A204.1 (cell line): ENCODE measurements around the gene TSKU.

Experiments
- FAIRE-seq: peaks from 2 replicates; lab custom pipeline; 2012; peaks lifted over from hg19 to GRCh38; lab: Jason Lieb, UNC

The TSKU gene

DNA sequence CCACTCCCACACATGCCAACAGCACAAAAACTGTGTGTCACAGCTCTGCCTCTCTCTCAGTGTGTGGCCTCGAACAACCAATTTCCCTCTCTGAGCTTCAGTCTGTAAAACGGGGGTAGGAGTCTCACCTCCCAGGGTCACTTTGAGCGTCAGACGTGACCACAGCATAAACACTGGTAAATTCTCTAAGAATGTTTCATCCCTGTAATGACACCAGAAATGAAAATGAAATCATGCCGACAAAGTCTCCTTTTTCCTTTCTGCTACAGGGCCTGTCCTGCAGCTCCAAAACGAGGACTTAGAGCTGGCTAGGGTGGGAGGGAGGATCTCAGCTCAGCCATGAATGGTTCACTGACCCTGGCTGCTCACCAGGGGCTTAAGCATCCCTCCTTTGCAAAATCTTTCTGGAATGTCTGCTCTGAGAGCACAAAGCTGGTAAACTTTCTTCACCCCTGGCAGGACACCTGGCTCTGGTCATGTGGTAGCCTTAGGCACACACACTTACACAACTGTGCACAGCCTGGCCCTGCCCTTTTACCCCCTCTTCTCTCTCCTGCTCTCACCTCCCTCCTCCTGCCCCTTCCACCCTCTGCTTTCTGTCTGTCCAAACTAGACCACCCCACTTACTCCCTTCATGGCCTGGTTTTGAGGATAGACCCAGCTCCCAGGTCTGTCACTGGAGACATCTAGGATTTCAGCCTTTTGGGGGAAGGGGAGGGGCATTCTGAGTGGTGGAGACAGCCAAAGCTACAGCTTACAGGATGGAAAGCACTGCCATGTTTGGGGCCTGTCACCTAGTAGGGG, 12.3 kb upstream of the TSKU start:
- no peak for FAIRE-seq

DNA sequence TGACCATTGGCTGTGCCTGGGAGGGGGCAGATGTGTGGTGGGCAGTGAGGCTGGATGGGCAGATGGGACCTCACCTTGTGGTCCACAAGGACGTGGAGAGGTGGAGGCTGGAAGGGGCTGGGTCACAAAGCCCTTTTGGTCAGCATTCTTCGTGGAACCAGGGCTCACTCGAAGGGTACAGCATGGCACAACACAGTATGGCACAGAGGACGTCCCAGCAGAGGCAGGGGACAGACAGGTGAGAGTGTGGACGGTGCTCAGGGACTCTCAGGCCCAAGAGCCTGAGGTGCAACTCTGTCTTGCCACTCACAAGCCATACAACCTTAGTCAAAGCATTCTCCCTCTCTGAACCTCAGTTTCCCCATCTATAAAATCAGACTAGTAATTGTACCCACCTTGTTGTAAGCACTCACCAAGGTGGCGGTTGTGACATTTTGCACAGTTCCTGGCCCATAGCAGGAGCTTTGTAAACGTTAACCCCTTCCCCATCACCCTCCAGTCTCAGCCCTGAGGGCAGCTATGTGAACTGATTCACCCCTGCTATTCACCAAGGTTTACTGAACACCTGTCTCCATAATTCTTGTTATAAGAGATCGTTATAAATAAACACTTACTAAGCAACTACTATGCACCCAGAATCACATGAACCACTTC, 11.6 kb upstream of the TSKU start:
- no peak for FAIRE-seq

DNA sequence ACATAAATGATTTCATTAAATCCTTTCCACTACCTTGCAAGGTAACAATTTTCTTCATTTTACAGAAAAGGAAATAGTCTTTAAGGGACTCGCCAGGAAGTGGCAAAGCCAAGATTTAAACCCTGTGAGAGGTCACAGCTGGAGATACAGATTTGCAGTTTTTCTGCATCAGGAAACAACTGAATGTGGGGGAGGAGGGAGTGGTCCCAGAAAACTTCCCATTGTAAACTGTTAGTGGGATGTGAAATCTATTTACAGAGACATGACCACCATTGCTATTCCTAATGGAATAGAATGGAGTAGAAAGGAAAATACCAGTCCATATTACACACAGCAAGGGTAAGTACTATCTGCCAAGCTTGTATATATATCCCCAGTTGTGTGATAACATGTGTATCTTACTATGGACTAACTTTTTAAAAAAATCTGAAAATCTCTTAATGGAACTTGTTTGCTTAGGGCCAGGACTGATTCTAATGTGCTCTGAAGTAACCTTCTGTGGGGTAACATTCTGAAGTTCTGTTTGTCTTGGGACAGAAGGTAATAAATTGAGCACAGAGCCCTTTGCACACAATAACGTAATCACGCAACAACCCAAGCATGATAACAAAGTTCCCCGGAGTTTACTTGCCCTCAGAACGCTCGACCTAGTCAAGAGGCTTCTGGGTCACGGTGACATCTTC, 10.9 kb upstream of the TSKU start:
- FAIRE-seq: no peak

DNA sequence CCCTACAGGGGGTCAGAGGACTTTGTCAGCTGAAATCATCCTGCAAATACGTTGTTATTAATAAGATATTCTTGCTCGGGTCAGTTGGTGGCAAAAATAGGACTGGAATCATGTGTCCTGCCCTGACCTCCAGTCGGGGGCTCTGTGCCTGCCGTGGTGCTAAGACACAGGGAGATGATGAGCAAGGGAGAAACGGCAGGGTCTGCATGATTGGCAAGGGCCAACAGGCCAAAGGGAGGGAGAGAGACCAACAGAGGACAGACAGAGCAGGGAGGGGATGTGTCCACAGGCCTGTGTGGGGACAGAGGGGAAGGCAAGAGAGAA, 10.4 kb upstream of the TSKU start:
- no peak for FAIRE-seq

DNA sequence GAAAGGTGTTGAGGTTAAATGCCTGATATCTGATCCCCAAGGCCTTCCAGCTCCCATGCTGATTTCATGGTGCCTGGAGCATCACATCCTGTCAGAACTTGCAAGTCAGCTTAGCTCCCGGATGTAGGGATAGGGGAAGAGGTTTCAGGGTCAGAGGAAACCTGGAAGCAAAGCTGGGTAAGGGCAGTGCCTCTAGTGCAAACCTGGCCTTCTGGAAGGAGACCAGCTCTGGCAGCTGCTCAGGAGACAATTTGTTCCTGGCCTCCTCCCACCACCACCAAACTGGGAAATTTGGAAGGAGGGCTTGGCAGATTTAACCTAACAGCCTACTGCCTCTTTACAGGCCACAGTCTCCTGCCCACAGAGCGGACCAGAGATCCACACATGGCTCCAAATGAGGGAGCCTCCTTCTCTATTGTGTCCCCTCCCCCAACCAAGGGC, 9.2 kb upstream of the TSKU start:
- no peak for FAIRE-seq

DNA sequence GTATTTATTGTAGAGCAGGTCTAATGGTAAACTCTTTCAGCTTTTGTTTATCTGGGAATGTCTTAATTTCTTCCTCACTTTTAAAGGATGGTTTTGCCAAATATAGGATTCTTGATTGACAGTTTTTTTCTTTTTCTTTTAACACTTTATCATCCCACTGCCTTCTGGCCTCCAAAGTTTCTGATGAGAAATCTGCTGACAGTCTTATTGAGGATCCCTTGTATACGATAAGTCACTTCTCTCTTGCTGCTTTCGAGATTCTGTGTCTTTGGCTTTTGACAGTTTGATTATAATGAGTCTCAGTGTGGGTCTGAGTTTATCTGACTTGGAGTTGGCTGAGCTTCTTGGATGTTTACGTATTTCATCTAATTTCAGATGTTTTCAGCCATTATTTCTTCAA, 6.7 kb upstream of the TSKU start:
- FAIRE-seq: no peak

DNA sequence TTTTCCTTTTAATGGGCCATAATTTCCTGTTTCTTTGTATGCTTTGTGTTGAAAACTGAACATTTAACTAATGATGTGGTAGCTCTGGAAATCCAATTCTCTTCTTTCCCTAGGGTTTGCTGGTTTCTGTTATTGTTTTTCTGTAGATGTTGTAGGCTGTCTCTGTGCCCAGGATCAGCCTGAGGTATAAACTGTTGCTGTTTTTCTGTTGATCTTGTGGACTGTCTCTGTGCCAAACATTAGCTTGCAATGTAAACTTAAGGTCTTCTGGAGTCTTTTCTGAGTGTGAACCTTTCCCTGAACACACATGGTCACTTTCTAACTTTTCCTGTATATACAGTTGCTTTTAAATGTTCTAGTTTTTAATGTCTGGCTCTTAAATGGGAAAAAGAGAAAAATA, 5.9 kb upstream of the TSKU start:
- no peak for FAIRE-seq

DNA sequence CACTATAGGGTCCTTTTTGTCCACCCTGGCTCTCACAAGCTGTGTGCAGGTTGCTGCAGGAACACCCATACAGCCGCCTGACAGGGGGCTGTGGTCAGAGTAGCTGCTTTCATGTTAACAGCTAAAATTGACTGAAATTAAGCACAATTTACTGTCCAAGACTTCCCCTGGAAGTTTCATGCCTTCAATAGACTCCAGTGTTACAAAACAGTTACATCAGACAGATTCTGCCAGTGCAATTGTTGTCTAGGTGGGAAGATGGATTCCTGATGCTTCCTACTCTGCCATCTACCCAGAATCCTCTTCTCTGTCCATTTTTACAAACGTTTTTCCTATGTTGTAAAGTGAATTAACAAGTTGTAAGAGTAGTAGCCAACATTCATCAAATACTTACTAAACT, 5.3 kb upstream of the TSKU start:
- FAIRE-seq: no peak

DNA sequence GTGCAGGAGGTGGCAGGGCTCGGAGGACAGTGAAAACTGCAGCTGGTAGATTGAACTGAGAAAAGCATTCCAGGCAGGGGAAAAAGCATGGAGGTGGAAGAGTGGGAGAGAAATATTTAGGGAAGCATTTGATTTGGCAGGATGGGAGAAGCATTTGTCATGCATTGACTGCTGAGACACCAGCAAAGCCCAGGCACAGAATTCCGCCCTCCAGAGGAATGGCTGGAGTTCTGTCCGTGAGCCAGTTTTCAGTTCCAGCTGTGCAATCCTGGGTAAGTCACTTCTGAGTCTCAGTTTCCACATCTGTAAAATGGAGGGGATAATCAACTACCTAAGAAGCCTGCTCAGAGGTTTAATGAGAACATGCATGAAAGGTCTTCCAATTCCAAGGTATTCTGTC, 4.3 kb upstream of the TSKU start:
- no peak for FAIRE-seq

DNA sequence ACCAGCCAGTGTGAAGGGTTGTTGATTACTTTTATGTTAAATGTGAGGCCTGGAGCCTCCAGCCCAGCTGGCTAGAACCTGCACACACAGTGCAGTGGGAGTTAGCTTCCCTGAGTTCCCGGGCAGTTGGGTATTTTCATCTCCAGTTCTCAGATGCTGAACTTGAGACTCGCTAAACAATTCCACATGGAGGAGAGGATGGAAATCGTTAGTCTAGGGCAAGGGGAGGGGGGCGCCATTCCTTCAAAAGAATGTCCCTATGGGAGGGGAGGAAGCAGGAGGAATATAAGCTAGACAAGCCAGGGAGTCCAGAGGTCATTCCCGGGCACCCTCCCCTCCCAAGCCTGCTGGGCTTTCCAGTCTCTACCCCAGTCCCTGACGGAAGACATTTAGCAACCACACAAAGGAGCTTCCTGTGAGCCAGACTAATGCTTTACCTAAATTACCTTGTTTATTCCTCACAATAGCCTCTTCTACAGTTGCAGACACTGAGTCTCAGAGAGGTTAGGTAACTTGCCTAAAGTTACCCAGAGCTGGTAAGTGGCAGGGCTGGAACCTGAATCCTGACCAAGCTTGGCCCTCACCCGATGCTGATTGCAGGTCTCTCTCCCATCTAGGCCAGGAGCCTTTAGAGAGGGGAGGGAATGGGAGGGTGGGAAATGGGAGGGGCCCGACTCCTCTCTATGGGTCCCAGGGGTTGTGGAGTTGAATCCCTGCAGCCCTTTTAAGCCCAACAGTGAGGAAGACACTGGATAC, 1.9 kb upstream of the TSKU start:
- no peak for FAIRE-seq

DNA sequence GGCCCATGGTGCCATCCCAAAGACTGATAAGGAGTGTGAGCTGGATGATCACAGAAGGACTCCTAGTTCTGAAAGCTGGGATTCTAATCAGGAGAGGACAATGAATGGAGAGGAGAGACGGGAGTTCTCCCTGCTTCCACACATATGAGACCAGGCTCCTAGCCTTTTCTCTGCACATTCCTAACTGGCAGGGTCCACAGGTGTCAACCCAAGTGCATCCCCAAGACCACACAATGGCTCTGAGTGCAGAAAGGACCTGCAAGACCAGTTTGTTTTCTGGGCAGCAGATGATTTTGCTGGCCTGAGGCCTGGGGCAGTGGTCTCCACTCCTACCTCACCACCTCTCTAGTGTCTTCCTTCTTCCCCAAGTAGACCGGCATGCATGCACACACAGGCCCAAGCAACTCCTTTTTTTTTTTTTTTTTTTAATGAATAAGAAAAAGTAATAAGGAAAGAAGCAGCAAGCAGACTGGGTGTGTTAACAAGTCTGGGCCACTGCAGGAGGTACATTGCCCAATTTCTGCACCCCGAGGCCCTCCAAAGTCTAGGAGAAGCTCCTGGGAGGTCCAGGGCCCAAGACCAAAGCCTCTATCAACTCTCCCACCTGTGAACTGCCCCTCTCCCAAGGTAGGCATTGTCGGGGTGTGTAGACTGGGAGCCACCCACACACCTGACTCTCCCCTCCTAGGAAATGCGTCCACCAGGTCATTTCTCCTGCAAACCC, 1.2 kb upstream of the TSKU start:
- FAIRE-seq: no peak

DNA sequence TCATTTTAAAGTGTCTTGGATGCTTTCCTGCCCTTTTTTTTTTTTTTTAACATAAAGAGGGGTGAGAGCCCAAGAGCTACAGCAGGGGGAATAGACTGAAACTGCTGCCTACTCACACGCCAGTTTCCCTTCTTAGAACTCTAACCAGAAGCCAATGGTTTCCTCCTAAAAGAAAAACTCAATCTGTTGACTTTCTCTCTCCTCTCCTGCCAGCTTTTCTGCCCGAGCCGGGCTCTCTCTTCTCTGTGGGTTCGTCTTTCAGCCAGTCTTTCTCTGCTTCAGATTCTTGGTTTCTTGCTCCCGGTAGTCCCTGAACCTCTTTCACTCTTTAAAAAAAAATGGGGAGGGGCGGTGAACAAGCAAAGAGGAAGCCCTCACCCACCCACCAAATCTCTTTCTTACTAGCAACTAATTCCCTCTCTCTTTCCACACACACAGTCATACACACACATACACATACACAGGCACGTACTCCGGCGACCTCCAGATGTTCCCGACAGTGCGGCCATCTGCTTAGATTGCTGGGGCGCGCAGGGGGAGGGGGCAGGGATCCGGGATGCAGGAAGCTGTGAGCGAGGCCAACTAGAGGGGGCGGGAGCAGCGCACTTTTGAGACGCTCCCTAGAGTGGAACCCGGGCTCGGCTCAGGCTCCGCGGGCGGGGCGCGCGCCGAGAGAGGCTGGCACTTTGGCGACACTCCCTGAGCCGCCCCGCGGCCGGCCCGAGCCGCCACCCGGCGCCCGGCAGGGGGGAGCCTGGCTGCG, 444 bp upstream of the TSKU start:
- no peak for FAIRE-seq

DNA sequence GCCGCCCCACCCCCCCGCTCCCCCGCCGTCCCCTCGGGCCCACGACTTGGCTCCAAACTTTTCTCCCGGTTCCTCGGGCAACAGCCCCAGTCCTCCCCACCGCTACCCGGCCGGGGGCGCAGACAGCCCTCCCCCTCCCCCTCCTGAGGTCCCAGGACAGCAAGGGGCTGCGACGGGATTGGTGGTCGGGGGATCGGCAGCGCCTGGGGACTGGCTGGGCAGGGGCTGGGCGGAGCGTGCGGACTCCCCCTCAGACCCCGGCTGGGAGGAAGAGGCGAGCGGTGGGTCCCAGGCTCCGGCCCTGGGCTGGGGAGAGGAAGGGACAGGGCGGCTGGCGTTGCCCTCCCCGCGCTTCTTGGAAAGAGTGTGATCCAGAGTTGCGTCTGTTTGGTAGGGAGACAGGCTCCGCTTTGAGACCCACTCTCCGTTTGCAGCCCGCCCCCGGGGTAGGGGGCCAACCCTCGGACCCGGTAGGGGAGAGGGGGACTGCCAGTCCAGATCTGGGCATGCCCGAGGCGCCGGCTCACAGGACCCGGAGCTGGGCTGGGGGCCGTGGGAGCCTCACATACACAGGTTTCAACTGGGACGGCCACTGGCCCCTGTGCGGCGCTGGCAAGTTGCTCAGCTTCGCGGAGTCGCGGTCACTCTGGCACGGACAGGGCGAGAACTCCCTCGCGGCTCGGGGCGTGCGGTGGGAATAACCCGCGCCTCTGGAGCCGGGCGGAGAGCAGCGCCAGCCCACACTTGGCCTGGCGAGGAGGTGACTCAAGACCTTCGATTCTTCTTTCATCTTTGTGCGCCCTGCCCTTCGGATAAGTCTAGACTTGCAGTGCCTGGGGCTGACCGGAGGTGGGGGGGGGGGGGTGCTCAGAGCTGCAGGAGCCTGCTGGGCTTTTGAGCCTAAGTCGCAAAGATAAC, 999 bp downstream of the TSKU start:
- no peak for FAIRE-seq

DNA sequence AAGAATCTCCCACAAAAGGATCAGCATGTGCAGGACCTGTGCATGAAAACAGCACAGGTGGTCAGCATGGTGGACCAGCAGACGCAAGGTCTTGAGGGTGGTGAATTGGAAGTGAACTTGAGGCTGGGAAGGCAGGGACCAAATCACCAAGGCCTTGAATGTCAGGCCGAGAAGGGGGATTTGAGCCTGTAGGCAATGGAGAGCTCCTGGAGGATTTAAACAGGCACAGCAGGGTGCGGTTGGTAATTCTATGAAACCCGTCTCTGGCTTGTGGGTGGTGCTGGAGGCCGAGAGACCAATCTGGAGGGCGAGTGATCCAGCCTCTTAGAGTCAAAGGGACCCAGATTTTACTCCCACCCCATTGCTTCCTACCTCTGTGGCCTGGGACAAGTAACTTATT, 2.4 kb downstream of the TSKU start:
- no peak for FAIRE-seq

DNA sequence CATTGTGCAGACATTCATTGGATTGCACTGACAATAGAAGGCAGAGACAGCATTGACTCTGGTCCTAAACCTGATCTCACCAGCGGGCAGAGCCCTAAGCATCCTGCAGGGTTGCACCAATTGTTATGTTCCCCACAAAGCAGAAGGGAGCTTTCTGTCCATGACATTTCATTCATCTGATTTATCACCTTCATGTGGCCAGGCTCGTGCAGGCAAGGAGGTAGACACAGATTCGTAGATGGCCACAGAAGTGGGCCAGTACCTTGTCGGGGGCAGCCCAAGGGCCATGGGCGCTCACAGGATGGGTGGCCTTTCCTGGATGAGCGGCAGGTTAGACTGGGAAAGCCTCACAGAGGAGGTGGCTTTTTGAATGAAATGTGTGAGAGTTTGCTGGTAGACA, 2.9 kb downstream of the TSKU start:
- no peak for FAIRE-seq

DNA sequence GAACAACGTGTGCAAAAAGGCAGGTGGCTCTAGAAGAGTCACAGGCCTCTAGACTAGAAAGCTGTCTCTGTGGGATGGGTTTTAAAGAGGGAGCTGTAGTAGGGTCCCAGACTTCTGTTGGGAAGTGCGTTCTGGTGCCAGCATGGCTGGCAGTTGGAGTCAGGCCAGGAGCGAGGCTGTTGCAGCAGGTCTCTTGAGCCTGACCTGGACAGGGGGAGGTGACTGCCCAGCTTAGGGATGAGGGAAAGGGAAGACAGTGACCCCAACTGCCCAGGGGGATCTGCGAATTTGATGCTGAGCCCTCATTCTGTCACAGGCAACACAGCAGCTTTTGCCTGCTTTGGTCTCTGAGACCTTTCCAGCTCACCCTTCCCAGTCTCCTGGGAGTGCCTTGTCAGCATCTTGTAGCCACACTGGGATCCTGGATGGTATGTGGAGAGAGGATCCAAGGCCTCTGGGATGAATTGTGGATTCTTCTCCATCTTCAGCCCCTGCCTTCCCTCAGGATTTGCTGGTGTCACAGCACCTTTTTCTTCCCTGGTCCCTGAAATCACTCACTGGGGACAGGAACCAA, 3.4 kb downstream of the TSKU start:
- FAIRE-seq: no peak

DNA sequence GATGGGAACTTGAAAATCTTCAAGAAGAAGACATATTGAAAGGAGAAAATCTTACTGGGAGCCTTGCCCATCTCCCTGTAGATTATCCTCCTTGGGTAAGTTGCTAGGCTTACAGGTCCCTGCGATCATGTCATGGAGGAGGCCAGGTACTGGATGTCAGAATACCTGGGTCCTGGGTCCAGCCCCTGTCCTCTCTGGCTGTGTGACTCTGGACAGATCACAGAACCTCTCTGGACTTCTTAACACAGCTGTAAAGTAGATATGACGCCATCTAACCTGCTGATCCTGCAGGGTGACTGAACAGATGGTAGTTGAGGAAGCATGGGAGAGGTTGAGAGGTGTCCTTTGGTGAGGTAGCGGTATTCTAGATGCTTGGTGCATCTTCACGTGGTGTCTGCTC, 4.1 kb downstream of the TSKU start:
- FAIRE-seq: no peak

DNA sequence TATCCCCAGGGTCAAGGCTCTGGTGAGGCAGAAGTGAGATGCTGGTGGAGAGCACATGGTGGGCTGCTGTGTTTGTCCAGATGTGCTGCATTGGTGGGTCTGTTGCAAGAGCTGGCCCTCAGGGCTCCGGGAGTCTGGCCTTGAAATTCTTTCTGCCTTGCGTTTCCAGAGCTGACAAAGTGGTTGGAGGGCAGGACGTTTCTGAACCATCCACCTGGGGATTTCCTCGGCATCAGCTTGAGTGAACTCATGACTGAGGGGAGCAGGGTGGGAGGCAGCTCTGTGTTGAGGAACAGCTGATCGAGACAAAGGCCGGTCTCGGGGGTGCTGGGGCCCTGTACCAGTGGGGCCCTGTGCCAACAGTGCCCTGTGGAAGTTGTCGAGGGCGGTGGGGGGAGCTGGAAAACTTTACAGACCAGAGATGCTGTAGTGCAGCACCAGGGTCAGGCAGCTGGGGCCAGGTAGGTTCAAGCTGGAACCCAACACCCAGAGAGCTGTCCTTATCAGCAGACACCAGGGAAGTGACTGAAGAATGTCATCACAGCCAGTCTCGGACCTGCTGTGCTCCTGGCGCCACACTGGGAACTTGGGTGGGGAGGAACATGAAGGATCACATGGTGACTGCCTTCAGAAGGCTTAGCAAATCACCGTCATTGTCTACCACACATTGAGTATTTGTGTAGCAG, 4.9 kb downstream of the TSKU start:
- no peak for FAIRE-seq

DNA sequence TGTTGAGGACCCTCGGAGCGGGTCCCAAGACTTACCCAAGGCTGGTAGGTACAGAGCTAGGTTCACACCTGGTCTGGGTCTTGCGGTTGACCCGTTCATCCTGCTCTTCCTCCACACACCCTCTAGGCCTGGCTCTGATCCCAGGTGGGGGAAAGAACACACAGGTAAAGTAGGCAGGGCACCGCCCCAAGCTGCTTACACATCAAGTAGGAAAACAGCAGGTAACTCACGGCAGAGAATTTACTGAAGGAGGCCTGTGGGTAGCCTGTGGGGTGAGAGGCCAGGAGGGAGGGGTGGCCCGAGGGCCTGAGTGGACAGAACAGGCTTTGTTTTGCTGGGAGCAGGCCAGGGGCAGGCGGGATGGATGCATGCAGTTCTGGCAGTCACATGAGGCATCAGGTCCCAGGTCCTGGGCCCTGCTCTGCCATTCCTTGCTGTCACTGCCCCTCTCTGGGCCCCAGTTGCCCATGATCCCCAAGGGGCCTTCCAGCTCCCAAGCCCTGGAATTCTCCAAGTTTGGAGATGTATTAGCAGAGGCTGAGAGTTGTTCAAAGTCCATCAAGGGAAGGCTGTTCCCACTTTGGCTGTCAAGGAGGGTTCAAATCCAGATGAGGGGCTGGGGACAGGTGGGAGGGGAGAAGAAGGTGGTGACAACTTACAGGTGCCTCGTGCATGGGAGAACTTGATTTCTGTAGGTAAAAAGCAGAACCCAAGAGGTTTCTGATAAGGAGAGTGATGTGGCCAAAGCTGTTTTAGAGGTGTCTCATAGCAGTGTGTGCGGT, 5.7 kb downstream of the TSKU start:
- no peak for FAIRE-seq
